G401 (cell line): Measurements from ENCODE around the gene HIGD2B. TPM values are rescaled to one million over a fixed set of nuclear protein-coding genes. Genes with fewer than 3 reads are reported as not detected.
"Not testable (repeated sequence)": the region's sequence is repeated elsewhere in the genome, so short reads cannot be mapped to it uniquely, and the experiment has no call there.

Experiments
- DNase-seq: peaks from one replicate; pipeline ENCODE4 v3.0.0-alpha.2; 2015; ENCODE audit warnings: low spot score
- in situ Hi-C: cut with HindIII; loops from 2 replicates; pipeline ENCODE4 v1.10.0; 2016; ENCODE audit warnings: low sequenced_read_pairs, mixed read lengths
- total RNA-seq: library from RNA; depleted of rRNA; stranded (reverse); fragments of >200 nt; shearing (Covaris generic); gene quantifications from 2 replicates; pipeline ENCODE4 v1.2.3, GENCODE V29; 2014

HIGD2B gene
- total RNA-seq, 1 experiment from 2014 or later: not detected

DNA sequence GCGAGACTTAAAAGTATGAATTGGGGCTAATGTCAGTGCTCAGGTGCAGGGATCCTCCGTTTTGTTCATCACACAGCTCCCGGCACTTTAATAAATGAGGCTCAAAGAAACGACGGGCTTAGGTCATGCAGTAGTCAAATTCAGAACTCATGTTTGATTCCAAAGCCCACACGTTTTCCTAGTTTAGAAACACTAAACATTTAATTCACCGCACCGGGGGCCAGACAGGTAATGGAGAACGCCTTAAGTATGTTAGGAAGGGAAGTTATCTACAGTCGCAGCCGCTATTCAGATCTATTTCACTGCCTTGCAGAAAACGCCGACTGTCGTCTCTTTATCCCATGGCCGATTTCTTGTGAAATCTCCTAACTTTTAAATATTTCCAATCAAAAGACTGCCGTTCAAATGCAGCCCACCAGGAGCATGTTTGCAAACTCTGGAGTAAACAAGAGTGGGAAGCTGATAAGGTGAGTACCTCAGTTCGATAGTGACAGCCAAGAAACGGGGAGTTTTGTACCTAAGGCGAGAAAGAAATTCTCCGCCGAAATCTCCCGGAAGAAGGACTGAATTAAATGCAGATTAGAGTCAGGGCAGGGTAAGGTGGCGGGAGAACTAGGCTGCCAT, 569 bp downstream of the HIGD2B start:
- in situ Hi-C loops: no loop called here
- no peak for DNase-seq

GRCh38 chr15:72682772-72683171, 3.2 kb downstream of the HIGD2B start:
- in situ Hi-C loops: no loop called here
- no peak for DNase-seq

GRCh38 chr15:72680931-72681330, 5.1 kb downstream of the HIGD2B start:
- in situ Hi-C loops: no loop called here
- no peak for DNase-seq

GRCh38 chr15:72676838-72677237, 9.1 kb downstream of the HIGD2B start:
- no peak for DNase-seq
- in situ Hi-C loops: no loop called here

- in situ Hi-C loops: no loop called here
- DNase-seq: no peak
These were observed 14.5 kb downstream of the HIGD2B start for GRCh38 chr15:72671525-72671924.

GRCh38 chr15:72670656-72671352, 15.2 kb downstream of the HIGD2B start:
- in situ Hi-C loops: not testable (repeated sequence)

DNA sequence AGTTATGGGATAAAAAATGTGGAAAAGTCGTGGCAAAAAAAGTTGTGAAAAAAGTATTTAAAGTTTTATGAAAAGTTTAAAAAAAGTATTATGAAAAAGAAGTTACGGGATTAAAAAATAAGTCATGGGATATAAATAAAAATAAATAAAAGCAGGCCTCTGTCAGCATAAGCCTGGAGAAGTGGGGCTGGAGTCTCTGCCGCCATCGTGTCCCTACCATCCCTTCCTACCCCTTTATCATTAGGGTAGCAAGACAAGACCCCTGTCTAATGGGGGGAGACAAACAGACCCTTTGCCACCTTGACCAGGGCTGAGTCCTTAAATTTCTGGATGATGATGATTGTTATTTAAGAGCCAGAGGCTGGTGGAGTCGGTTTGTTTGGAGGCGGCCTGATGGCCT, 16.2 kb downstream of the HIGD2B start:
- in situ Hi-C loops, DNase-seq: not testable (repeated sequence)

More at GRCh38 chr15:72670656-72671352, 15.2 kb downstream of the HIGD2B start:
- DNase-seq: peak; percentile 71

DNA sequence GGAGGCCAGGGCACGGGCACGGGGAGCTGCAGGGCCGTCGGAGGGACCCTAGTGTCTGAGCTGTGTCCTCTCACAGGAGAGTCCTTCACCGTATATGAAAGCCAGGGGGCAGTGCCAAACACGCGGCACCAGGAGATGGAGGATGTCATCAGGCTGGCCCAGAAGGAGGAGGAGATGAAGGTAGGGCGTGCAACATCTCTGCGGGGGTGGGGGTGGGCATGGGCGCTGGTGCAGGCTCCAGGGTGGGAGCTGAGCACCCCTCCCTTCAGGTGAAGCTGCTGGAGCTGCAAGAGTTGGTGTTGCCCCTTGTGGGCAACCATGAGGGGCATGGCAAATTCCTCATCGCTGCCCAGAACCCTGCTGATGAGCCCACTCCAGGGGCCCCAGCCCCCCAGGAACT, 20.3 kb downstream of the HIGD2B start:
- DNase-seq, in situ Hi-C loops: not testable (repeated sequence)

GRCh38 chr15:72663931-72664330, 22.1 kb downstream of the HIGD2B start:
- DNase-seq, in situ Hi-C loops: not testable (repeated sequence)

DNA sequence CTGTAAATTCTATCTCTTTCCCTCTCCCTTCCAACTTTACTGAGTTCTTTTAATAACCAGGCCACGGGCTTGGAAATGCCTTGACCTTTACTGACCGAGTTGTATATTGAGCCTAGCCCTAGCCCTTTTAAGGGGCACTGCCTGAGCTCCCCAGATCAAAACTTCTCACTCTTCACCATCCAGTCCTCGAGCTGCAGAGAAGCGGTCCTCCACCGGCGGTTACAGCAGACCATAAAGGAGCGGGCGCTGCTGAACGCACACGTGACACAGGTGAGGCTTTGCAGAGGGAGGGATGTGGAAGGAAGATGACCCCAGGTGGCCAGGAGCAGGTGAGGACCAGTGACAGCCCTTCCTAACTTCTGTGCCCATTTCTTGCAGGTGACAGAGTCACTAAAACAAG, 24.9 kb downstream of the HIGD2B start:
- in situ Hi-C loops, DNase-seq: not testable (repeated sequence)

- in situ Hi-C loops, DNase-seq: not testable (repeated sequence)
These were observed 30.0 kb downstream of the HIGD2B start for GRCh38 chr15:72656014-72656413.

GRCh38 chr15:72654397-72654796, 31.6 kb downstream of the HIGD2B start, which contains the start of gene GOLGA6B:
Gene GOLGA6B, plus strand, starts transcription at chr15:72654697. Its CDS starts 41 bp downstream, at chr15:72654738.
- in situ Hi-C loops, DNase-seq: not testable (repeated sequence)

DNA sequence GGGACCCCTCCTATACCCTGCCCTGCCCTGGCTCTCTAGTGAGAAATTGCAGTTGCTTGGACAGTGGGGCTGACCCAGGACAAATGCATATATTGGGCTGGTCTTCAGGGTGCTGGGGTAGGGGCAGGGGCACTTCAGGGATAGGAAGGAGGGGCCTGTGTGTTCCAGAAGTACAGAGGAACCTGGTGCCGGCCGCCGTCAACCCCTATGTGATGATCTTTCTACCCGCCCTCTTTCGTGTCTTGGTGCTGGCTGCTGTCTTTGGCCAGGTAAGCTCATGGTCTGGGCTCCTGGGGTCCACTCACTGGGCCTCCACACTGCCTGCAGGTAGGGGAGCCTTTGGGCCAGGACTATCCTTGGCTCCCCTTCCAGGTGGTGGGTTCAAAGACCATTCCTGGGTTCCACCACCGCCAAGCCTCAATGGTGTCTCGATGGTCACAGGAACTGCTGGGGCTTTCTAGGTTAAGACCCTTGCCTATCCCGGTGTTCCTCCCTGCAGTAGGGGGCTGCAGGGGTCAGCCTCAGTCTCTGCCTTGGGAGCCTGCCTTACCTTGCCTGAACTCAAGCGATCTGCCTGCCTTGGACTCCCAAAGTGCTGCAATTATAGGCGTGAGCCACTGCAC, 37.2 kb downstream of the HIGD2B start:
- in situ Hi-C loops, DNase-seq: not testable (repeated sequence)

GRCh38 chr15:72642271-72642670, 43.7 kb downstream of the HIGD2B start:
- in situ Hi-C loops, DNase-seq: not testable (repeated sequence)

- DNase-seq, in situ Hi-C loops: not testable (repeated sequence)
These were observed 46.1 kb downstream of the HIGD2B start for GRCh38 chr15:72639759-72640483.

- in situ Hi-C loops: not testable (repeated sequence)
These were observed 49.3 kb downstream of the HIGD2B start for GRCh38 chr15:72636519-72637282.

GRCh38 chr15:72629068-72629570, 56.9 kb downstream of the HIGD2B start:
- DNase-seq, in situ Hi-C loops: not testable (repeated sequence)

More at GRCh38 chr15:72636519-72637282, 49.3 kb downstream of the HIGD2B start:
- DNase-seq: peak; percentile 78

GRCh38 chr15:72628249-72629067, 57.5 kb downstream of the HIGD2B start:
- in situ Hi-C loops, DNase-seq: not testable (repeated sequence)
